HG02759 (cell line): Measurements from ENCODE around the gene NEK10.
A peak's percentile ranks its signal among the peaks of the same experiment; 100 is the strongest.

Experiments used
- ATAC-seq: cut with Tn5 transposase; IDR thresholded peaks from one replicate; pipeline ENCODE4 v1.9.1; 2021; ENCODE audit warnings: mild to moderate bottlenecking, moderate library complexity; ENCODE audit not compliant: unreplicated experiment

NEK10 gene

DNA sequence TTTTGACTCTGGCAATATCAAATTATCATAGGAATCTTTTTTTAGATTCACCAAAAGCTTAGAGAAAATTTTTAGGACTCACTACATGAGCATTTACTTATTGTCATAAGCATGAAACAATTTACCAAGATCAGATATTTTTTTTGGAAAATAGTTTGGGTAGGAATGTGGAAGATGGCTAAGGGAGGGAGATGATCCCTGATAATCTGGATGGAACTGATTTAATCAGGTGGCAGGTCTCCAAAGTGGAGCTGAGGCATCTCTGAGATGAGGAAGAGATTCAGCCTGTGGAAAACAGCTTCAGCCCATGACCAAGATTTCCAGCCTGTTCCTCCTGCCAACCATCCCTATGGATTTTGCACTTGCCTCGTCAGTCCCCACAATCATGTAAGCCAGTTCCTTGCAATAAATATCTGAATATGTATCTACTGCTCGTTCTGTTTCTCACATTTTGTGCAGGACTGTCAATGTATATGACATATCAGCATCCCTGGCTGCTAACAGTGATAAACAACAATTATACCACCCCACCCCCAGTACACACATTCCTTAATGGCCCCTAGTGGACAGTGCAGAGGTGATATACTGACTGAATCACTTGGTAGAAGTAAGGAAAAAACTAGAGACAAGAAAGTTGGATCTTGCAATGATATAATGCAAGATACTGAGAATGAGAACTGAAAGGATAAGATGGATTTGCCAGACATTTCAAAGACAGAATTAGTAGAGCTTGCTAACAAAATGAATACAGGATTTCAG is 183.8 kb downstream of the NEK10 start:
- no peak for ATAC-seq

- ATAC-seq = no peak
Observed at GRCh38 chr3:27184261-27184660, 184.9 kb downstream of the NEK10 start.

- ATAC-seq = no peak
Observed at GRCh38 chr3:27176256-27176655, 192.9 kb downstream of the NEK10 start.

- ATAC-seq = no peak
Observed at GRCh38 chr3:27174530-27174929, 194.7 kb downstream of the NEK10 start.

DNA sequence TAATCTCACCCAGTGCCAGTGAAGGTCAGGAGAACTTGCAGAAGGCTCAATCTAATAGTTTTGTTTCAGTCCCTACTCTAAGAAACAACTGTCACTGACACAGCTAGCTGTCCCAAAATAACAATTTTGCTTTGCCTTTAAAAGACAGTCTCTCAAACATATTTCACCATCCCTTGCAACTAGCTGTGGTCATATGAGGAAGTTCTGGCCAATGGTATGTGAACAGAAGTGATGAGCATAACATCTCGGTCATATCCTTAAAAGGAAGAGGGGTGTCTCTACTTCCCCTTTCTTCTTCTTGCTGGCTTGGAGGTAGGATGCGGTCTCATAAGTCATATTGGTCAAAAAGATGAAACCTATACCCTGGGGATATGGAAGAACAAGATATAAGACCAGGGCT is 198.1 kb downstream of the NEK10 start:
- ATAC-seq = peak; percentile 80

GRCh38 chr3:27166888-27167287 is 202.3 kb downstream of the NEK10 start:
- no peak for ATAC-seq

- ATAC-seq = no peak
Observed at GRCh38 chr3:27165321-27165721, 203.9 kb downstream of the NEK10 start.

- no peak for ATAC-seq
Observed at GRCh38 chr3:27160779-27161287, 208.3 kb downstream of the NEK10 start.

DNA sequence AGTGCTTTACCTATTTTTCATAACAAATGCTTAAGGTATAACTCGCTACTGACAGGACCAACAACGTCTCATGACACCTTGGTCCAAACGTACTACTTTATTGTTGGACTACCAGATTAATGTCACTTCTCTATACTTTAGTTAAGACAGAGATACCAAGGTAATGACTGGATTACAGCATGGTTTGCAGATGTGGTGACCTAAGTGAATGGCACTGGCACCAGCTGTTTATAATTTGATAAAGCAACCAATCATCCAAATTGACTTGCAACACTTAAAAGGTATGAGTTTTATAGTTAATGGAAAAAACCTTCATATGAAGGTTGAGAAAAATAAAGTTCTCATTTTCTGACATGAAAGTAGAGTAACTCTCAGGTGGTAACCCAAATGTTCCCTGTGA is 209.0 kb downstream of the NEK10 start:
- ATAC-seq = no peak

DNA sequence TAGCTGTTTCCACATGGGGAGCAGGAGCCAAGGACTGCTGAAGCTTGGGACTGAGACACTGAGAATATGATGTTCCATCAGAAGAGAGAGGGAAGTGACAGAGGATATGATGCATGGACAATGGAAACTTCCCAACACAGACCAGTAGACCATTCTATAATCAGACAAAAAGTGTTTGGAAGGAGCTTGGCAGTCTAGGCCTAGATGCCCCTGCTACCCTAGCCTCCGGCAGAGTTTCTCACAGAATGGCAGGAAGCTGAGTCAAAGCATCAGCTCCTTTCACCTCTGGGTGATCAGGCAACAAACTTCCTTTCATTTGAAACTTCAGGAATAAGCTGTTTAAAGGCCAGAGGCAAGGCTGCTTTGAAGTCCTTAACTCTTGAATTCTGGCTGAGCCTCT is 222.0 kb downstream of the NEK10 start:
- ATAC-seq = no peak

GRCh38 chr3:27146786-27147185 is 222.4 kb downstream of the NEK10 start:
- ATAC-seq = no peak

DNA sequence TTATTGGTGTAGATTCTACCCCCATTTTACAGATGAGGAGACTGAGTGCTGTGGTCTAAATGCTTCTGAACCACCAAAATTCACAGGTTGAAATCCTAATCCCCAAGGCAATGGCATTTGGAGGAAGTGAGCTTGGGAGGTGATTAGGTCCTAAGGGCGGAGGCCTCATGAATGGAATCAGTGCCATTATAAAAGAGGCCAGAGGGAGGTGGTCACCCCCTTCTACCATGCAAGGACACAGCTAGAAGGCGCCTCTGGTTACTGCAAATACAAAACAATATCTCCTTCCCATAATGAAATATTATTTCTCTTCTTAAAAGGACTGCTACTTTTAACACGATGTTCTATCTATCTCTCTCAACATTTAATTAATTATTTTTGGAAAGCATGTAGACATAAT is 223.5 kb downstream of the NEK10 start:
- ATAC-seq = no peak

GRCh38 chr3:27141668-27142067 is 227.5 kb downstream of the NEK10 start:
- ATAC-seq = no peak

DNA sequence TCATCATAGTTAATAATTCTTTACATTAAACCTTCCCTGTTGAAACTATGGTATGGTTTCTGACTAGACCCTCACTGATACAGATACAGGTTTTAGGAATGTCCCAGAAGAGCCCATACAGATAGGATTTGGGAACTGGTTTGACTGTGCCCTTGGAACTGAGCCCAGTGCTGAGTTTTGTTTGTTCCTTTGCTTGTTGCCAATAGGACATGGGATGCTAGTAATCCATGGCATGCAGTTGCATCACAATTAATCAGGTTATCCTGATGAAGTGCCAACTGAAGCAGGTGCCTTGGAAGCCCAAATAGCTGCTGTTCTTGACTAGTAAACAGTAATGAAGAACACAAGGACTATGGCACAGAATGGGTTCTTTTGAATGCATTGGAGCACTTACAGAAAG is 230.6 kb downstream of the NEK10 start:
- no peak for ATAC-seq

- ATAC-seq = no peak
Observed at GRCh38 chr3:27138005-27138404, 231.2 kb downstream of the NEK10 start.

DNA sequence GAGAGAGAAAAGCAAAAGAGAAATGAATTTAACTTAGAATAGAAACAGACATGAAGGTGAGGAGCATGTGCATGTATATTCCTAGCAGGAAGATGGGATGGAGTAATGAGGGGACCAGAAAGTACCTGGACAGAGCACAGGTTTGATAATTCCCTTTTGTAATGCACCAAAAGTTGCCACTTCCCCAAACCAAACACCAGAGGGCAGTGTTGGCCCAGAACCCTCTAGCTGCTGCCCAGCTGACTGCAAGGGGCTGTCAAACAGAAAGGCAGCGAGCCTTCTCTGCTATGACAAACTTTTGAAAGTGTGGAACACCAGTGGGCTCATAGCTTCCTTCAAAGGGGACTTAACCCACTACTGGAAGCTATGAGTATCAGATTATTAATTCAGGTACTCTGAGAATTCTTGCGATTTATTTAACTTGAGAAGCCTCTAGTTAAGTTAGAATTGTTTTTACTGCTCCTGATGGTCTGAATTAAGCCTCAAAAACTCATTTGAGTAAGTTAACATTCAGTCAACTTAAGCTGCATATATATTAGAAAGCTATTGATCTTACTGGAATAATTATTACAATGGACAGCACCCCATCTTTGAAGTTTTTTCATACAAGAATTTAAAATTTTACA is 234.9 kb downstream of the NEK10 start:
- ATAC-seq = peak; percentile 99

DNA sequence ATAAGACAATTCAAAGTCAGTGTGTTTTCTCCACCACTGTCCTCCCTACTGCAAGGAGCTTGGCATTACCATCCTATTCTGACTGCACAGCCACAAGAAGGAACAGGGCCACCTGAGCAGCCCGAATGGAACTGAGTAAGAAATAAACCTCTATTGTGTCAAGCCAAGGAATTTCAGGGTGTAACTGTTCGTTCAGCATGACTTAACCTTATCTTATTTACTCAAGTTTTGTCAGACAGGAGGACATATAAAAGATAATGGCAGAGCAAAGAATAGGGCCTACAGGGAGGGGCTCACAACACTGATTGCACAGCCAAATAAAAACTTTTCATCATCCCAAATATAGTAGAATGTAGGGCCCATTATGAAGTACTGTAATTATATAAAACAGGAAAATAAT is 236.1 kb downstream of the NEK10 start:
- ATAC-seq = no peak

DNA sequence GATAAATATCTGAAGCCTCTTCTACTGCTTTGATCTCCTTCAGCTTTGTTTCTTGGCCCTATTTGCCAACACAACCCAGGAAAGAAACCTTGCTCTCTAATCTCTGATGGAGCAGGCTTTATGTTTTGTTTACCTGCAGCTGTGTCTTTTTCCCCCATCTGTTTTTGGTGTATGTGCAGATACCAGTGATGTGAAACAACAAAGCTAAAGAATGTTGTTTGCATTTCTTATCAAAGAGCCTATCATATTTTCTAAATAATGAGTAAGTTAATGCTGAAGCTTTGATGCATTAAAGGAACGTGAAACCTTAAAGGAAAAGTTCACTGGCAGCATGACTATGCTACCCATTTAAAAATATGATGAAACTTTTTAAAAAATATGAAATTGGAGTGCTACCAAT is 238.4 kb downstream of the NEK10 start:
- no peak for ATAC-seq

GRCh38 chr3:27127879-27128278 is 241.3 kb downstream of the NEK10 start:
- no peak for ATAC-seq

GRCh38 chr3:27127195-27127594 is 242.0 kb downstream of the NEK10 start:
- ATAC-seq = no peak

- ATAC-seq = no peak
Observed at GRCh38 chr3:27125821-27126501, 243.2 kb downstream of the NEK10 start.

DNA sequence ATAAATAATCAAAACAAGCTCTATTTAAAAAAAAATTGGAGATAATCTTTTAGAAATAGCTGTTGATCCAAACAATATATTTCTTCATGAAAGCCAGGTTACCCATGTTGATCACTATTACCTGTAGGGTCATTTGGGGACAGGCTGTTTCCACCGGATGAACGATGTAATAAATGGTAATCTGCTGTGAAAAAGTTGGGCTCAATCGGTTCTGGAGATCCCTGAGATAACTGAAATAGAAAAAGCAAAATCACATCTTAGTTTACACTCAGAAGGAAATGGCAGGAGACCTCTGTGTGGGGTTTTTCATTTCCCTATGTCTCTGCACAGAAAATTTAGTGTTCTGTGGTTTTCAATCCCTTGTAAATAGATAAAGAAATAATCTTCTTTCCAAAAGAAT is 249.5 kb downstream of the NEK10 start:
- no peak for ATAC-seq
